ENCODE measurements around the gene ASTN2. TPM values are rescaled to one million over a fixed set of nuclear protein-coding genes. Genes with fewer than 3 reads are reported as not detected.

The ASTN2 gene
- total and polyA plus RNA-seq, 2 donors (not counting 3 experiments of a cell fraction or from before 2014, with no cell fraction given), result 1.0 to 1.9 TPM

DNA sequence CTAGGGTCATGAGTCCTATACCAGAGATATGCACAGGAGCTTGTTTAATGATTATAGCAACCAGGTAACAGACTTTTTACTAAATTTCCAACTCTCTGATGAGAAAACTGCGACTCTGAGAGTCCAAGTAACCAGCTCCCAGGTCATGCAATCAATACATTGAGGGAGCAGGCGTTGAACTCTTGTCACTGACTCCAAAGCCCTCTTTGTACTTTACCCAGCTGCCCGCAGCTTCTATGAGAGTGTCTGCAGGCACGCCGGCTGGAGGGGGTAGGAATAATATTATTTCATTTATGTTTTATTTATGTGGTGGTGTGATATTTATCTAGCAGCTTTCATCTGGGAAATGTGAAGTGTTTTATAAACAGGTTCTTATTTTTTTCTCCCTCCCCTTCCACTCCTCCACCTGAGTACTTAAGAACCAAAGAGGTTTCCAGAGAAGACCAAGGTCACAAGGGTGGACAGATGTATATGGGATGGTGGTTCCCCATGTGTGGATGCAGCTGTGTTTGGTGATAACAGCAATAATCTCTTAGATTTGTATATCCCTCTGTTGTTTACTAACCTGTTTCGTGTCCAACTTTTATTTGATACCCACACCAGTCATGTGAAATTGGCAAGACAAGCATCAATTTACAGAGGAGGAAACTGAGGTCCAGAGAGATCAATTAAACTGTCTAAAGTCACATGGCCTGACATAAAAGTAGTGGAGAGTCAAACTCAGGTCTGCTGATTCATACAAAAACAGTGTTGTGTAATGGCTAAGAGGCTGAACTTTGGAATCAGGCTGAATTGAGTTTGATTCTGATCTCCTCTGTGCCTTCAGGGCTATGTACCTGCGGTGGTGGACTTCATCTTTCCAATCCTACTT is 867.9 kb downstream of the ASTN2 start:
- Histone ChIP-seq H3K9ac (replicated peaks; ENCODE audit: extremely low read depth, insufficient read depth, low read length) (no peak overlapping the region), H2AFZ (ENCODE audit: low read depth, low read length) (no peak overlapping the region), H4K20me1 (replicated peaks; ENCODE audit: control insufficient read depth, extremely low read depth, insufficient read depth, low read length) (no peaks in the 10 kb centered on the region), H3K9me3 (replicated peaks; ENCODE audit: control insufficient read depth, insufficient read depth, low read length) (no peaks in the 10 kb centered on the region), H3K36me3 (ENCODE audit: control insufficient read depth in 2 of 2, extremely low read depth in 1 of 2, insufficient read depth in 2 of 2, low read length in 2 of 2) (no peaks in the 10 kb centered on the region), H3K79me2 (ENCODE audit: control insufficient read depth, insufficient read depth, low read length) (no peaks in the 10 kb centered on the region), H3K9me1 (replicated peaks; ENCODE audit: control insufficient read depth, extremely low read depth, insufficient read depth, low read length) (no peaks in the 10 kb centered on the region), H3K4me1 (ENCODE audit: control insufficient read depth, extremely low read depth, insufficient read depth, low read length) (no peaks in the 10 kb centered on the region), H3K4me3 (replicated peaks in 1 of 3; ENCODE audit: insufficient read depth in 1 of 3, low read depth in 1 of 3, low read length in 3 of 3) (no peak overlapping the region), H3K27ac (ENCODE audit: insufficient read depth, low read depth, low read length) (no peak overlapping the region), H3K4me2 (ENCODE audit: insufficient read depth, low read length) (no peak overlapping the region), H3K27me3 (ENCODE audit: control insufficient read depth in 2 of 2, insufficient read depth in 2 of 2, low read length in 2 of 2) (no peaks in the 10 kb centered on the region)
- TF ChIP-seq, protein P1, sequence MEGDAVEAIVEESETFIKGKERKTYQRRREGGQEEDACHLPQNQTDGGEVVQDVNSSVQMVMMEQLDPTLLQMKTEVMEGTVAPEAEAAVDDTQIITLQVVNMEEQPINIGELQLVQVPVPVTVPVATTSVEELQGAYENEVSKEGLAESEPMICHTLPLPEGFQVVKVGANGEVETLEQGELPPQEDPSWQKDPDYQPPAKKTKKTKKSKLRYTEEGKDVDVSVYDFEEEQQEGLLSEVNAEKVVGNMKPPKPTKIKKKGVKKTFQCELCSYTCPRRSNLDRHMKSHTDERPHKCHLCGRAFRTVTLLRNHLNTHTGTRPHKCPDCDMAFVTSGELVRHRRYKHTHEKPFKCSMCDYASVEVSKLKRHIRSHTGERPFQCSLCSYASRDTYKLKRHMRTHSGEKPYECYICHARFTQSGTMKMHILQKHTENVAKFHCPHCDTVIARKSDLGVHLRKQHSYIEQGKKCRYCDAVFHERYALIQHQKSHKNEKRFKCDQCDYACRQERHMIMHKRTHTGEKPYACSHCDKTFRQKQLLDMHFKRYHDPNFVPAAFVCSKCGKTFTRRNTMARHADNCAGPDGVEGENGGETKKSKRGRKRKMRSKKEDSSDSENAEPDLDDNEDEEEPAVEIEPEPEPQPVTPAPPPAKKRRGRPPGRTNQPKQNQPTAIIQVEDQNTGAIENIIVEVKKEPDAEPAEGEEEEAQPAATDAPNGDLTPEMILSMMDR (IDR thresholded peaks at IDR 0.05; ENCODE audit: extremely low read depth in 1 of 2, insufficient read depth in 1 of 2, low read depth in 1 of 2, low read length in 2 of 2), result no peak
- TF ChIP-seq FOS (IDR thresholded peaks at IDR 0.05; ENCODE audit: borderline replicate concordance, insufficient read depth, low read length) (no peak), MYC (IDR thresholded peaks at IDR 0.05; ENCODE audit: low read depth, low read length) (no peak), JUN (IDR thresholded peaks at IDR 0.05; ENCODE audit: borderline replicate concordance, insufficient read depth, insufficient read length, low read depth) (no peak), POLR2AphosphoS5 (IDR thresholded peaks at IDR 0.05; ENCODE audit: insufficient read depth, low read depth, low read length) (no peak), GATA2 (IDR thresholded peaks at IDR 0.05; ENCODE audit: insufficient read depth, insufficient read length, low read depth, low read length) (no peak), POLR2A (IDR thresholded peaks at IDR 0.05; ENCODE audit: low read depth, low read length) (no peak), EZH2 (IDR thresholded peaks at IDR 0.05; ENCODE audit: borderline replicate concordance, low read depth, low read length, severe bottlenecking) (no peak)
- TF ChIP-seq, protein P2, sequence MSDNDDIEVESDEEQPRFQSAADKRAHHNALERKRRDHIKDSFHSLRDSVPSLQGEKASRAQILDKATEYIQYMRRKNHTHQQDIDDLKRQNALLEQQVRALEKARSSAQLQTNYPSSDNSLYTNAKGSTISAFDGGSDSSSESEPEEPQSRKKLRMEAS (IDR thresholded peaks at IDR 0.05; ENCODE audit: insufficient read depth, insufficient read length), result no peak
- BruUV-seq (replicated peaks), result no TSS peak
- FAIRE-seq (no peak), DNase-seq (ENCODE audit: low read depth, low spot score) (no peak)
- CTCF ChIA-PET, result no interaction called here
- POLR2A ChIA-PET, result no interaction called here
- intact Hi-C loops (cut with micrococcal nuclease) (no loop called here), dilution Hi-C loops (cut with MboI; ENCODE audit: extremely low pct_ligation_motif_present, low sequenced_read_pairs) (no loop called here)

Data from endothelial cell of umbilical vein (primary cell).